Fibroblast of lung (primary cell): ENCODE data around the gene TEX35. TPM values are rescaled to one million over a fixed set of nuclear protein-coding genes. Genes with fewer than 3 reads are reported as not detected.
"Not testable (repeated sequence)": the region's sequence is repeated elsewhere in the genome, so short reads cannot be mapped to it uniquely, and the experiment has no call there.

ENCODE experiments used
- DNase-seq, 2 donors: peaks; one replicate each; pipeline versions ENCODE4 v3.0.0 to v3.0.0-alpha.2; 2010; ENCODE audit warnings: low read depth in 2 of 2
- H2AFZ ChIP-seq: 2 replicates; pipeline ENCODE4 v1.5.1; 2012; ENCODE audit warnings: low read length, control low read depth, inconsistent platforms
- H3K27ac ChIP-seq: 2 replicates; pipeline ENCODE4 v1.5.1; 2011; ENCODE audit warnings: low read length, control low read depth; ENCODE audit not compliant: insufficient read depth
- H3K27me3 ChIP-seq: 2 replicates; pipeline ENCODE4 v1.5.1; 2011; ENCODE audit warnings: mild to moderate bottlenecking, low read length; ENCODE audit not compliant: control insufficient read depth, insufficient read depth
- H3K36me3 ChIP-seq: 2 replicates; pipeline ENCODE4 v1.5.1; 2011; ENCODE audit warnings: low read length; ENCODE audit not compliant: control insufficient read depth, insufficient read depth
- H3K4me1 ChIP-seq: 2 replicates; pipeline ENCODE4 v1.5.1; 2011; ENCODE audit warnings: low read length; ENCODE audit not compliant: control insufficient read depth, insufficient read depth; ENCODE audit errors: extremely low read depth
- H3K4me2 ChIP-seq: 2 replicates; pipeline ENCODE4 v1.5.1; 2011; ENCODE audit warnings: low read length, control low read depth; ENCODE audit not compliant: insufficient read depth; ENCODE audit errors: extremely low read depth
- H3K4me3 ChIP-seq, 4 experiments: fragments of 200-600 bp in 1 of 4; sonication (generic) in 1 of 4; replicated peaks in 1 of 4; 2 replicates each; pipeline ENCODE4 v1.5.1; 2011 to 2016; ENCODE audit warnings: low read length in 4 of 4, low read depth in 3 of 4, mild to moderate bottlenecking in 3 of 4, control low read depth in 2 of 4, inconsistent platforms in 1 of 4, mixed read lengths in 1 of 4; ENCODE audit not compliant: insufficient read depth in 1 of 4; ENCODE audit errors: control extremely low read depth in 1 of 4
- H3K79me2 ChIP-seq: 2 replicates; pipeline ENCODE4 v1.5.1; 2012; ENCODE audit warnings: mild to moderate bottlenecking, low read length, inconsistent platforms; ENCODE audit not compliant: control insufficient read depth, insufficient read depth
- H3K9ac ChIP-seq: 2 replicates; pipeline ENCODE4 v1.5.1; 2011; ENCODE audit warnings: mild to moderate bottlenecking, low read length, control low read depth; ENCODE audit not compliant: insufficient read depth
- H3K9me3 ChIP-seq: 2 replicates; pipeline ENCODE4 v1.5.1; 2012; ENCODE audit warnings: low read depth, low read length; ENCODE audit not compliant: control insufficient read depth, insufficient read depth
- H4K20me1 ChIP-seq: 2 replicates; pipeline ENCODE4 v1.5.1; 2011; ENCODE audit warnings: low read length; ENCODE audit not compliant: control insufficient read depth, insufficient read depth; ENCODE audit errors: extremely low read depth
- CTCF ChIP-seq, 2 donors: IDR thresholded peaks in 1 of 2; conservative IDR thresholded peaks in 1 of 2; 1 replicate in 1 of 2; 2 replicates in 1 of 2; pipeline ENCODE4 v1.5.1; 2011 to 2012; ENCODE audit warnings: low read length in 2 of 2, control low read depth in 1 of 2, inconsistent platforms in 1 of 2, low read depth in 1 of 2, mild to moderate bottlenecking in 1 of 2
- EZH2 ChIP-seq: IDR thresholded peaks from 2 replicates; pipeline ENCODE4 v1.5.1; 2012; ENCODE audit warnings: low read length, control low read depth, mild to moderate bottlenecking; ENCODE audit errors: missing control alignments
- polyA plus RNA-seq, 2 donors: library from polyadenylated mRNA; depleted of rRNA in 1 of 2; stranded (reverse) in 1 of 2; unstranded in 1 of 2; fragments of >200 nt; gene quantifications; 2 replicates each; pipeline ENCODE4 v1.2.1, GENCODE V29; 2011 to 2012; ENCODE audit warnings: missing spikeins in 1 of 2
- total RNA-seq: library from RNA; depleted of rRNA; stranded (reverse); fragments of >200 nt; gene quantifications from 2 replicates; pipeline ENCODE4 v1.2.1, GENCODE V29; 2014

Gene TEX35
- total and polyA plus RNA-seq, 2 donors (not counting 1 experiment from before 2014, with no cell fraction given) = 0.24 TPM; not detected in 1

GRCh38 chr1:178552856-178553255 lies 39.9 kb downstream of the TEX35 start:
- H3K27me3 ChIP-seq = no peaks in the 10 kb centered on the region
- no peaks in the 10 kb centered on the region for H3K9me3 ChIP-seq
- no peak overlapping the region for H3K27ac ChIP-seq
- no peaks in the 10 kb centered on the region for H4K20me1 ChIP-seq
- DNase-seq = no peak
- H3K4me1 ChIP-seq = no peaks in the 10 kb centered on the region
- no peak for TF ChIP-seq CTCF (conservative IDR thresholded peaks at IDR 0.05 in 1 of 2, IDR thresholded peaks at IDR 0.05 in 1 of 2; ENCODE audit: low read depth in 1 of 2, low read length in 2 of 2)
- no peak for TF ChIP-seq EZH2
- H3K4me3 ChIP-seq = no peak overlapping the region
- no peak overlapping the region for H3K9ac ChIP-seq
- no peak overlapping the region for H3K4me2 ChIP-seq
- no peak overlapping the region for H2AFZ ChIP-seq
- H3K79me2 ChIP-seq = no peaks in the 10 kb centered on the region
- peaks cover 5% of the 10 kb centered on the region for H3K36me3 ChIP-seq

- H3K36me3 ChIP-seq, H3K27ac ChIP-seq, H4K20me1 ChIP-seq, H3K4me3 ChIP-seq, H3K27me3 ChIP-seq, H3K4me2 ChIP-seq, DNase-seq, H3K9ac ChIP-seq, H3K79me2 ChIP-seq, H2AFZ ChIP-seq, H3K4me1 ChIP-seq, H3K9me3 ChIP-seq: not testable (repeated sequence)
These were observed 41.4 kb downstream of the TEX35 start for GRCh38 chr1:178554351-178554750.

- DNase-seq = not testable (repeated sequence)
These were observed 42.7 kb downstream of the TEX35 start for GRCh38 chr1:178555613-178556012.

GRCh38 chr1:178558816-178559215 lies 45.9 kb downstream of the TEX35 start:
- H3K36me3 ChIP-seq, H3K4me2 ChIP-seq: not testable (repeated sequence)

More at GRCh38 chr1:178555613-178556012, 42.7 kb downstream of the TEX35 start:
- H3K27ac ChIP-seq, H2AFZ ChIP-seq, H3K9me3 ChIP-seq, H3K4me1 ChIP-seq, H4K20me1 ChIP-seq, H3K36me3 ChIP-seq, H3K4me2 ChIP-seq, H3K9ac ChIP-seq, H3K4me3 ChIP-seq, H3K79me2 ChIP-seq, H3K27me3 ChIP-seq: not testable (repeated sequence)

More at GRCh38 chr1:178558816-178559215, 45.9 kb downstream of the TEX35 start:
- H3K27ac ChIP-seq, H4K20me1 ChIP-seq, DNase-seq, H3K79me2 ChIP-seq, H3K4me3 ChIP-seq, H3K4me1 ChIP-seq, H3K27me3 ChIP-seq, H2AFZ ChIP-seq, H3K9ac ChIP-seq, H3K9me3 ChIP-seq: not testable (repeated sequence)
